ENCODE results near the gene FOXF1.

The FOXF1 gene

DNA sequence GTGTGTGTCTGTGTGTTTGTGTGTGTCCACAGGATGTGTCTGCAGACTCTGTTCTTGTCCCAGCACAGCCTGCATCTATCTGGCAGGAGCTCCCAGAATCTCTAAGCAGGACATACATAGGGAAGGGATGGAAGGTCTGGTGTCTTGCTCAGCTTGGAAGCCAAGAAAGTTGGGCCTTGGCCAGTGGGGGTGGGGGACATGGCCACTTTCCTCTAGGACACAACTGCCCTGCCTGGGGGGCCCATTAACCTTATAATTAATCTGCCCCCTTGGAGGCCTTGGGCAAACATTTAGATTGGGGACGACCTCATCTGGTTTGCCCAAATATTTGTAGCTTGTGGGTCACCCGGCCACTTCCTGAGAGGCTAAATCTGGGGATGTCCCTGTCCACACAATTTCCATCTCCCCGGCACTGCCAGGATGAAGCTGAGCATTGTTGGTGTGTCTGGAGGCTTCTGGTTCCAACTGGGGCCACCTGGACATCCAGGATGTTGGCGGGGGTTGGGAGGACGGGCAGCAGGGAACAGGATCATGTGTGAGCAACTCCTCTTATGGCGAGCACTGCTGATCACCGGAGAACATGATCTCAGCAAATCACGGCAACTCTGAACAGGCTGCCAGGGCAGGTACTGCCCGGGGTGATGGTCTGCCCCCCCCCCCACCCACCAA, 17.2 kb upstream of the FOXF1 start:
- DNase-seq, result no peak

DNA sequence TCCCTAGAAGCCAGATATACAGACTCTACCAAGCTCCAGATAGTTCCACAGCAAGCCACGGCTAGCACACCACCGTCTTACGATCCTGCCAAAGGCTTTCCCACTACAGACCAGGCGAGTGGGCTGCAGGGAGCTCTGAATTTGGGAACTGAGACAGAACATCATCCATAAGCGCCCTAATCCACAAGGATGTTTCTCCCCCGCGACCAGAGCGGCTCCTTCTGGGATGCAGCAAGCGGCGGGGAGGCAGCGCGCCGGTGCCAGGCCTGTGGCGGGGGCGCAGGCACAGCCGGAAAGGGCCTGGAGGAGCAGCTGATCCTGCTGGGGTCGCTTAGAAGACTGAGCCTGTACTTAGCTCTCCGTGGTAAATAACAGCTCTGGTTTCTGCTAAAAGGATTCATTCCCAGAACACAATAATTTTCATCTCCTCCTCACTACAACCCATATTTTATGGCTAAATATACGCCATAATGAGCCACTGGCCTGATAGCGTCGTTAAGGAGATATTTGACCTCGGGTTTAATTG, 16.2 kb upstream of the FOXF1 start:
- DNase-seq, result no peak

DNA sequence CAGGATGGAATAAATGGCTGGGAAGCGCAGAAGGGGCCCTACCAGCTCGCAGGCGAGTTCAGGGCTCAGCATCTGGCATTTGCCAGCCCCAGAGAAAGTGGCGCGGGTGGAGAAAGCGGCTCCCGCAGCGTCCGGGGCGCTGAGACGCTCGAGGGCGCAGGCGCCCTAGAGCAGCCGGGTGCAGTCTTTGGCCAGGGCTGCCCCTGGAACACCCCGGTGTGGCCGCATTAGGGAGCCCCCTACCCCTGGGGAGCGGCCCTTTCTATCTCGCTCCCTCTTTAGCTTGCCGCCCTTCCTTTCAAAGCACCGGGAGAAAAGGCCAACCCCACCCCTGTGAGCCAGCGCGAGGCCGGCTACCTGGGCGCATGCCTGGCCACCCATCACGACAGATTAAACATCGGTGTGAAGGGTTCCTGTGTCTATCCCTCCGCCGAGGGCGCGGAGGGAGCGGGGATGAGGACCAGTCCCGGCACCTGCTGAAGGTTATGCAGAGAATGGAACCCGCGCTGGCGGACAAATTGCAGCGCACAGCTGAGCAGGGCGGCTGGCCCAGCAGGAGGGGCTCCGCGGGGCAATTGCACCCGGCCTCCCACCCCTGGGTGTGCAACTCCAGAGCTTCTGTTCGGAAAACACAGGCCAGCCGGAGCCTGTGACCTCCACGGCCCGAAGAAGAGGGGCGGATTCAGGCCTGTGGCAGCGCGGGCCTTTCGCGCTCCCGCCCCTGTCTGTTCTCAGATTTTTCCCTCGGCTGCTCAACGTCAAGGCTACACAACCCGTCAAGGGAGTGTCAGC, 15.6 kb upstream of the FOXF1 start:
- no peak for DNase-seq

DNA sequence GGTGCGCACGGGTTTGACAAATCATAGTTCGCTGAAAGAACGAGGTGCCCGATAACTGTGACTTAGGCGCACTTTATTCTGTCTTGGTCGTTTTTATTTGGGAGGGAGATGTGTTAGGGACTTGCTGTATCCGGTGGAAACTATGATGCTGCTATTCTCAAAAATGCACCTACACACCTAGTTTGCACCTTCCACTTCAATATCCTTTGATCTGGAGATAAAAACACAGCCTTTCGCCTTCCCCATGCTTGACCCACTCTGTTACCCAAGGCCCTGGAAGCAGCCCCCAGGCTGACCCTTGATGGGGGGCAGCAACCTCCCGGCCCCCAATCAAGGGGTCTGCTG, 15.0 kb upstream of the FOXF1 start:
- no peak for DNase-seq

DNA sequence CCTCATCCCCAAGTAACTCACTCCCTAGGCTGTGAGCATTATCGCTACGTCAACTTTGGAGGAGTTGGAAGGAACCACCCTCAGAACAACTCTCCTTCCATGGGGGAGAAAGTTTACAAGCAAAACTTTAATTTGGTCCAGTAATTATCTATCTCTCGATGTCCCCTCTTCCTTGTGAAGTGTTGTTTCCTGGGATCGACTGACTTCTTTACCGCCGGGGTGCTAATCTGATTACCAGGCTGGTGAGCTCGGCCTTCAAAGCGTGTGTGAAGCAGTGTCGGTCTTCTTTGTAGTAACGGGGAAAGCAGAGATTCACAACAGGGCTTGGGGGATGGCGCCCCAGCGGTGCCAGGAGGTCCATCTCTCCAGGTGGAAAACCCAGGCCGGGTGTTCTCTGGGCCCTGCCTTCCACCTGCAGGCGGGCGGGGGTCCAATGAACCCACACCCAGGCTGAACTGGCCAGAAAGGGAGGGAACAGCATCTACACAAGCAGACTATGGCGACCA, 14.5 kb upstream of the FOXF1 start:
- no peak for DNase-seq

DNA sequence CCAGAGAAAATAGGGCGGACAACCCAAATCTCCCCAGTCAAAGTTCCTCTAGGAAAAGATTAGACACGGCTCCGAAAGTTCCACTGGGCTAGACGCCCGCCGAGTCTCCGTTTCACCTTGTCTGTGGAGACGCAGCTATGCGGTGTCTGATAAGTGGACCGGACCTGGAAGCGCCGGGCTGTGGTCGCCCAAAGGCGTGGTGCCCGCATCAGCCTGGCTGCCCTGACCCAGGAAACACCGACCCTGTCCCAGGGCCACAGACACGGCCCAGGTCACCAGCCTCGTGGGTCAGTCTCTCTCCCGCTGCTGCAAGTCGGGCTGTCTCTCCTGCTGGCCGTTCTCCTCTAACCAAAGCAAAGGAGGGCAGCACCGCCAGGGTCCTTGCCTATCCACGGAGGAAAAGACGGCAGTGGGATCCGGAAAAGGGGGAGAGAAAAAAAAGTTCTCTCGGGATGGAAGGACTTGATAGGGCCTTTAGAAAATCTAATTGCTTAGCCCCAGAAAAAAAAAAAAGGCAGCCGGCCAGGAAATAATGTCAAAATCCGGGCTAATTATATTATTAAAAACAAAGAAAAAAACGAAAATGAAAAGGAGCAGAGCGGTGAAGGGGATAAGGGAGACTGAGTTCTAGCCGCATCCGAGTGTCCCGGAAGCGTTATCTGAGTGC, 13.9 kb upstream of the FOXF1 start:
- DNase-seq, result no peak

DNA sequence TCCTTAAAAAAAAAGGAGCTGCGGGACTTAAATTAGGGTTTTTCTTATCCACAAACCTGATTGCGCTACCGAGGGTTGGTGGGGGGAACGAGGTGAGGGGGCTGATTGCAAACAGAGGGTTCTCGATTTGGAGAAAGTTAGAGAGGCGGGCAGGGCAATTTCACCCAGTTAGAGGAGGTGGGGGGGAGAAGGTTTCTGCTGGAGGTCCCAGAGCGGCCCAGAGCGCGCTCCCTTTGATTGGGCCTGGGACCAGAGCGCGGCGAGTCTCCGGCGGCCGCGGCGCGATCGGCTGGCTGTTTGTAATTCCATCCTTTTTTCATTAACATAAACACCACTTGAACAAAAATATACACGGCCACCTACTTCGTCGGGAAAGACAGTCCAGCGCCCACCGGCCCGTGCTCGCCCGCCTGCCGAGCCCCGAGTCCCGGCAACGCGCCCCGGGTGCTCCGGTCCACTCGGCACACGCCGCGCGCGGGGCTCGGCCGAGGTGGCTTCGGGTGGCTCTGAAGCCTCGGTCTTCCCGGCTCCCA, 13.3 kb upstream of the FOXF1 start:
- no peak for DNase-seq

DNA sequence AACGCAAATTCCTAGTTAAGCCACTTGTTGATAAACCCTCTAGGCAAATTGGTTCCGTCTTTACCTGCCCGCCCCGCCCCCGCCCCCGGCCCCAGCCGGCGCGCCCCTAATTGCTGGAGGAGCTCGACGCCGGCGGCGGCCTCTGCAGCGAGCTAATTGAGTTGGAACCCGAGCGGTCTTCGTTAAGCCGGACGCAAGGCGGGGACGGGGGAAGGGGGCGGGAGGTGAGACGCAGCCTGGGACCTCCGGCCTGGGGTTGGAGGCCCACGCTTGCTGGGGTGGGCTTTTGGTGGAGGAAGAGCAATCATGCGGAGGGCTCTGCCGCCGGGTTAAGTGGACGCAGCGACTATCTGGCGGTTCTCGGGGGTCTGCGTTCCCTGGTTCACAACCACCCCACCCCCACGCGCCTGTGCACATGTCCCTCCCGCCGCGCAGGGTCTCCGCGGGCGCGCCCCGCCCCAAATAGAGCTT, 12.7 kb upstream of the FOXF1 start:
- no peak for DNase-seq

DNA sequence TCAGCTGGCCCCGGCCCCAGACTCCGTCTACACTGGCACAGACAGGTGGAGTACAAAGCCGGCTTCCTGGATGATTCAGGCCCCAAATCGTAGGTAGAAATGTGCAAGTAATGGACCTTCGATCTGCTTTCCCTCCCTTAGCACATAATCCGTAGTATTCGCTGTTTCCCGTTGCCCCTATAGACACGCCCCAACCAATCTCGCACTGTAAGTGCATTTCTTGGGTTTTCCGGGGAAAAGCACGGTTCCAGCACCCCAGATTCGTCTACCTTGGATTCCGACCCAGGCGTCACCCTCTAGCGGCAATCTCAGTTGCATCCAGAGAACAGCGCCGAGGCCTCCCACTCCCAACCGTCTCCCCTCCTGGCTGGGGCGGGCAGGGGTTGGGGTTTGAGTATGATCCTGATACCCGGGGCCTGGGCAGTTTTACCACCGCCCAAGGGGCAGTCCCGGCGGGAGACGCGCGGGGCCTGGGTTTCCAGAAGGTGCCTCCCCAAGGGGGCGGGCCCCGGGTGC, 12.1 kb upstream of the FOXF1 start:
- no peak for DNase-seq

DNA sequence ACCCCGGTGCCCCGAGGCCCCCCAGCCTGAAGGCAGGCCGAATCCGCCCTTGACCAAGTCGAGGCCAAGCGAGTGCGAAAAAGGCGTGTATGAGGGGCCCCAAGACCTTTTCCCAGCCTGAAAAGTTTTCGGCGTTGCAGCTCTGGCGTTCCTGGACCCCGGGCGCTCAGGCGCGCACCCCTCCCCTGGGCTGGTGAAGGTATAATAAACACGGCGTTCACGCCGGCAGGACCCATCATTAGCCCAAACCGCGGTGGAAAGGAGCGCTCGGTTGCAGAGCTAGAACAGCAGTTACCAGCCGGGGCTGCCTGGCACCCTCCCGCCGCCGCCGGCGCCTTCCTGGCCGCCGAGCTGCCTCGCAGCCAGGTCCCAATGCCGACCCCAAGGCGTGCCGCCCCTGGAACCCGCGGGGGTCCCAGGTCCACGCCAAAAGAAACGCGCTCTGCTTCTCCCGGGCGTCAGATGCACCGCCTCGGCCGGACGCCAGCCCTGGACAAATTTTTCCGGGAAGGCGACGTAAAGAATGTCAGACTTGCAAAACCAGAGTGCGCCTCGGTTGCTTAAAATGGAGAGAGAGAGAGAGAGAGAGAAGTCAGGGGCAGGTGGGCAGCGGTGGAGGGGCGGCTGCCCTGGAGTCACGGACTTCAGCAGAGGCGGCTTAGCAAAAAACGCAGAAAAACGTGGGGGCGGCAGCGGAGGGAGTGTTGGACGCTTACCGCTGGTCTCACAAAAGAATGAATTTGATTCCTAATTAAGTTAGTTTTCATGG, 11.5 kb upstream of the FOXF1 start:
- DNase-seq, result no peak

DNA sequence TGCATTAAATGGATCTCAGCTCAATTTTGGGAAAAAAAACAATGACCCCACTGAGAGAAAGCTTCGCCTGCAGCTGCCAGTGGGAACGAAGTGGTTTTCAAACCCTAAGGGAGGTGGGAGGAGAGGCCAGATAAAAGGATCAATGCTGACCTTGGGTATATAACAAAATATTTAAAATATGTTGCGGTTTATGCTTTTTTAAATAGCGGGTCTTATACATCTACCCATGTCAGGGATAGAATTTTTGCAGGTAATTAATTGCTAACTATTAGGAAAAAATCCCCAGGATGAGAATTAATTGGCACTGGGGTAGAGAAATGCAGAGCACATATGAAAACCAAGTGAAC, 10.9 kb upstream of the FOXF1 start:
- DNase-seq, result no peak

DNA sequence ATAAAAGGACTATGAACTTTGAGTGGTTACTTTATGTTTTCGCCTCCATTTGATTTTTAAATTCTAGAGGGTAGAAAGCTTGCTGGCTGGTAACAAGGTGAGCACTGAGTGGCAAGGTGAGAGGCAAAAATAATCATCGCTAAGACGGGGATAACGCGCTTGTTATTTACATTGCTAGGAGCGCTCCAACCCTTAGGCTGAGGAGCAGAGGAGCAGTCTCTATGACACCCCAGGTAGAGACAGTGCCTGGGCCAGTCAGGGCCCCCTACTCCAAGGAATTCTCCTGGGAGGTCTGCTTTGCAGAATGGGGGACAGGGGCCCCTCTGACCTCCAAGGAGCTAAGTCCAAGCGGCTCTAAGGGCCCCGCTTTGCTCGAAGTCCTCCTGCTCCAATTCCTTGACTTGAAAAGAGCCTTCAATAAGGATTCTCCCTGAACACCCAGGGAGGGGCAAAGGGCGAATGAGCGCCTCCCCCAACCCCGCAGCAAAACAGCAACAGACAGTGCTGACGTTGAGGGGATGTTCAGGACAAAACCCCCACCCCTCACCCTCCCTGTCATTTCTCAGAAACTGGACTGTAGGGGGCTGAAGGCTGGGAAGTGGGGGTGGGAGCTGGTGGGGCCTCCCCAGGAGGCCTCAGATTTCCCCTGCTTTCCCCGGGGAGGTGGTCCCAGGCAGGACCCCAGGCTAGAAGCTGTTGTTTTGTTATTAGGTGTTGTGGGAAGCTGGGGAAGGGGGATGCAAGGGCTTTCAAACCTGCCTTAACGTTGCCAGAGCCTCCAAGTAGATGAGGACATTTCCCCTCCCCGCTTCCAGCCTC, 10.2 kb upstream of the FOXF1 start:
- no peak for DNase-seq

DNA sequence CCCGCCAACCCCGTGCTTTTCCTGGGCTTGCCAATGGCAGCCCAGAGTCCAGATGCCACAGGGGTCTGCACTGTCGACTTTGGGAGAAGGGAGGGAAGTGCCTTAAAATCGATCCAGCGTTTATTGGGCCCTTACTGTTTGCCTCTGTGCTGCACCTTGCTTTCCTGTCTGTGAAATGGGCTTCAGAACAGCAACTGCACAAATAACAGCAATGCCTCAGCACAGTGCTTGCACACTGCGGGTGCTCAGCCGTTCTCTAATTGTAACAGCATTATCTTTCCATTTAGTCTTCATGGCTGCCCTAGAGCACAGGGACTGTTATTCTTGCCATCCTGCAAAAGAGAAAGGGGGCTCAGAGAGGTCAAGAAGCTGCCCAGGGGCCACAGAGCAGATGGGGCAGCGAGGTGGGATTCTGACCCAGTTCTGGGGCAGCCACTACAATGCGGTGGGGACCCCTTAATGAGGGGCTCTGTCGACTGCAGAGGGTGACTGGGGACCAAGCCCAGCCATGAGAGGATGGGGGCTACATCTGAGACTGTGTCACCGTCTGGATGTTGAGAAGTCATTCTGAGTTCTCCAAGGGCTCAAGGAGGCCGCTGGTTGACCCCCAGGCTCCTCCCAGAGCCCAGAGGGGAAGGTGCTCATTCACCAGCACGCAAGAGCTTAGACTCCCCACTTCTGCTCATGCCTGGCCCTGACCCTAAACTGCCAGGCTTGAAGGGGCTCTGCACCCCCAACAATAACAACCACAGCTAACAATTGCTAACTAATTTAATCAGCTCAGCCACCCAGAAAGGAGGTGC, 9.4 kb upstream of the FOXF1 start:
- DNase-seq, result no peak

DNA sequence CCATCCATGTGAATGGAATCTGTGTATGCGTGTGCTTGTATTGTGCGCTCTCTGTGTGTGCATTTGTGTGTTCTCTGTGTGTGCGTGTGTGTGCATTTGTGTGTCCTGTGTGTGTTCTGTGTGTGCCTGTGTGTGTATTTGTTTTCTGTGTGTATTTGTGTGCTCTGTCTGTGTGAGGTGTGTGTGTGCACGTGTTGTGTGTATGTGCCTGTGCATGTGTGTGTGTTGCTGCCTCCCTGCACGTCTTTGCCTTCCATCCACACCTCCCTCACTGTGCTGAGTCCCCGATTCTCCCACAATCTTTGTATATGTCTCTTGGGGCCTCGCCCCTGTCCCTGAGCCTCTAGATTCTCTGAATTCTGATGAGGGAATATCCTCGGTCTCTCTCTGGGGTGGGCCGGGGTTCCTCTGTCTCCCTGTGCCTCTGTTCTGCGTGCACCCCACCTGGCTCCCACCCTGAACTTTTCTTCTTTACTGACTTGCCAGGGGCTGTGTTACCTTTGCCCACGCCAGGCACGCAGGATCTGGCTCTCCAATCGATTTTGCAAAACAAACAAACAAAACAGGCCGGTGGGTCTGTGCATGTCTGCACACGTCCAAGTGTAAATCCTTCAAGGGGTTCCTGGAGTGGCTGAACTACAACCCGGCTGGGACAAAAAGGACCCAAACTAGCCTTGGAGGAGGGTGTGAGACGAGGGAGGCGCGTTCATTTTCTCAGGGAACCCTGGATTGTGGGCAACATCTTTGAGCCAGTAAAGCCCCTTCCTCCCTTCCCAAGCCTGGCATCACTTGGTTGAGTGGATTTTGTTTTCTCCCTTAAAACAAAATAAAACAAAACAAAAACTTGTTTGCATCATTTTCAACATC, 8.1 kb upstream of the FOXF1 start:
- no peak for DNase-seq

DNA sequence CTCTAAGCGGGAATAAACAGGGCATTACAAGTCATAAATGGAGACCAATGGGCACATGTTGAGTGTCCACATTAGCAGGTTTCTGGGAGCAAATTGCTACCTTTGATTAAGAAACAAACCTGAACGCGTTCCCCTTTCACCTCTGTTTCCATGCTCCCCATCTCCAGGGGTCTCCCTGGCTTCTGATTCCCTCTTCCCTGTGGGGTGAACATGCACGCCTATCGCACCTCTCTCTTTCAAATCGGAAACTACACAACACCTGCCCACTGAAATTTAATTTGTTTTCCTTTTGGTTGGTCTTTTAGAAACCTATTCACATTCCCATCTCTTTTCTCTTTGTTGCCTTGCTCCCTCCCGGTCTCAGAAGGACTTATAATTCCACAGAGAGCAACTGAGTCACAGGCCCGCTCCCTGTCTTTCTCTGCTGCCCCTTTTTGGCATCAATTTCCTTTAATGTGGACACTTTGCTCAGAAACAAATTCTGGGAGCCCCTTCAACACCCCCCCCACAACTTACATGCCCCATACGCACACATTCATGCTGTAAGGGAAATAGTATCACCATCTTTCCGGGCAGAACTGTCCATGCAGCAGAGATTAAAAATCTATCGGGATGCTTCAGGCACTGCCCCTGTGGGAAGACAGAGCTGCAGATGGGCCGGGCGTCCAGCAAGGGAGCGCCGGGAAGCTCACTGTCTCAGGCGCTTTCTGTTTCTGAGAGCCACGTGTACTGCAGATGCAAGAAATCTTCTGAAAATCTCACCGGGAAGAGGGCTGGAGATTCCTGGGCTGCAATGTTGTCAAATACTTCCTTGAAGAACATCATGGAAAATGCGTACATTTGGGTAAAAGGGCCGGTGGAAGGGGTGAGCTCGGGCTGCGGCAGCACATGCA, 7.2 kb upstream of the FOXF1 start:
- no peak for DNase-seq

DNA sequence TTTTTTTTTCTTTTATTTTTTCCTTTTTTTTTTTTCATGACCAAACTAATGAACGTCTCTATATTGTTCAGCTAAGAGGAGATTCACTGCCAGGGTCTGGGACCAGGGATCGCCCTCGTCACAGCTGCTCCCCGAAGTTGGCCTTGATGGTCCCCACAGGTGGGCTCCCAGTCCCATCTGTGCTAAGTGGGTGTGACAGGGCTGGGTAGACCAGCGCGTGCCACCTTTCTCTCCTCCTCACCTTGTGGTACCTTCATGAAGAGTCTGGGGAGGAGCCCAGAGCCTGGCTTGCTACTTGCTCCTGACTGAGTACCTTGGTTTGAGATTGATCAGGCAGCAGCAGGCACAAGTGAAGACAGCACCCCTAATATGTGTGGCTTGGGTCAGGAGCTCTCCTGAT, 6.5 kb upstream of the FOXF1 start:
- no peak for DNase-seq

DNA sequence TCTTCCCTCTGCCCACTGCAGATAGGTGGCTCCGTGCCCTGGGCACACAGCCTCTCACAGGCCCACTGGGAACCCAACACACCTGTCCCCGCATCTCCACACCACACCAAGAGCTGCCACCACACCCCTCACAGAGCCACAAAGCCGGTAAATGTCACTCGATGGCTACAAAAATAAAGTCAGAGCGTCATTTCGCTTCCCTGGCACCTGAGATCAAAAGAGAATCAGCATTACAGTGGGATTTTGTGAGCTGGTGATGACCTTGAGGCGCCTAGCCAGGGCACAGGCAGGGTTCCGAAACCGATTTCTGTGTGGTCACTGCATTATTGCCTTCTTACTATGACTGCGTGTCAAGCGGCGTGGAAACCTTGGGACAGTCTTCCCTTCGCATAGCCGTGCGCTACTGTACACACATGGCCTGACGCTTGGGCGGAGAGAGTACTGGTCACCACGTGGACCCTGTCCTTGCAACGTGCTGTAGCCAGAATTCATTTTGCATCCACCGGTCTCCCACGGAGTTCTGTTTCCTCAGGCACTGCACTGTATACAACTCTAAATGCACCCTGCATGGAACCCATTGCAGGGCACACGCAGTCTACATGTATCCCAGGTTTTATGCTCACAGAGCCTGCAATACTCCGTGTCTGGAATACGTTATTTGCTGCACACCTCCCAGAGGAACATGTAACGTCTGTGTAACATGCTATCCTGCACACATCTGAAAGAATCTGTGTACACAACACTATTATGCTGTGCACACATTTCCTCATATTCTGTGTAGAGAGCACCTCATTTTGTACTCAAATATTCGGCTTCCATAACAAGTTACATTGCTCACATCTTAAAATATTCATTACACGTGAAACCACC, 5.8 kb upstream of the FOXF1 start:
- DNase-seq, result no peak
